GM21576 (cell line): ENCODE data around the gene S100A7.
"Not testable (repeated sequence)": the region's sequence is repeated elsewhere in the genome, so short reads cannot be mapped to it uniquely, and the experiment has no call there.

Experiments
- ATAC-seq: cut with Tn5 transposase; IDR thresholded peaks from one replicate; pipeline ENCODE4 v1.9.1; 2021; ENCODE audit warnings: mild to moderate bottlenecking, moderate library complexity; ENCODE audit not compliant: unreplicated experiment

Gene S100A7

GRCh38 chr1:153478047-153478691 is 17.7 kb upstream of the S100A7 start:
- no peak for ATAC-seq

- no peak for ATAC-seq
These were observed 16.1 kb upstream of the S100A7 start for GRCh38 chr1:153476491-153477093.

- no peak for ATAC-seq
These were observed 14.8 kb upstream of the S100A7 start for GRCh38 chr1:153475282-153475681.

GRCh38 chr1:153474347-153474746 is 13.9 kb upstream of the S100A7 start:
- no peak for ATAC-seq

GRCh38 chr1:153470707-153471106 is 10.3 kb upstream of the S100A7 start:
- no peak for ATAC-seq

GRCh38 chr1:153466908-153467307 is 6.5 kb upstream of the S100A7 start:
- ATAC-seq, result no peak

DNA sequence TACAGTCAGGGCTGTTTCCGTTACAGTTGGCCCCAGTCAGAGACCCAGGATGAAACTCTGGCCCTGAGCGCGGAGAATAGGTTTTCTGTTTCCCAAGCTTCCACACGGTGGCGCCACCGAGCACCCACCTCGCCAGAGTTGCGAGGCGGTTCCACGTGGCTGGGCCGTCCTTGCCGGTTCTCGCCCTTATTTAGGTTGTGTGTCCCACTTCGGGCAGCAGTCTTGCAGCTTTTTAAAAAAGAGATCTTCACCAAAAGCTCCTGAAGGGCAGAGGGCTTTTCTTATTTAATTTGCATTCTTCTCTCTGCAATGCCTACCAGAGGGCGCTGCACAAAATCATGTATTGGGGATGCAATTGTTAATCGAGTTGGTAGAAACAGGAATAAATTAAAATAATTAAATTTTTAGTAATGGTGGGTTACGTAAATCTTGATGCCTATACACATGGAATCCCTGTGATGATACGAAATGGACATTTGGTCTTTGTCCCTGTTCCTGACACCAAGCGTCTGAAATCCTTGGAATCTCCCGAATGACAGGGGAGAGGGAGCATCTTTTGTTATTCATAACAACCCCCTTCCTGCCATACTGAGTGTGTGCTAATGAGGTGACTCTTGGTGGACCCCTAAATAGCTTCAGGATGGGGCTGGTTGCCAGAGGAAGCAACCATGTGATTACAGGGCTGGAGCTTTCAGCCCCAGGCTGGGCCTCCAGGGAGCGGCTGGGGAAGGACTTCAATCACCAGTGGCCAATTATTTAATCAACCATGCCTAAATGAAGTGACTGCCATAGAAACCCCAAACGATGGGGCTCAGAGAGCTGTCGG is 5.6 kb upstream of the S100A7 start:
- no peak for ATAC-seq

DNA sequence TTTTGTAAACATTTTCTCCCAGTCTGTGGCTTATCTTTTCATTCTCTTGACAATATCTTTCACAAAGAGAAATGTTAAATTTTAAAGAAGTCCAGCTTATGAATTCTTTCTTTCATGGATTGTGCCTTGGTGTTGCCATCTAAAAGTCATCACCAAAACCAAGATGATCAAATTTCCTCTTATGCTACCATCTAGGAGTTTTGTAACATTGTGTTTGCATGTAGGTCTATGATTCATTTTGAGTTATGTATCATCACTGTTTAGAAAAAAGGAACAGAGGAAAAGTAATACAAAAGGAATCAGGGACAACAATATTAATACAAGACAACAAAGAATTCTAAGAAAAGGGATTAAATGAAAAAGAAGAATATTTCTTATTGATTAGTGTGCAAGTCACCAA is 2.3 kb upstream of the S100A7 start:
- not testable (repeated sequence) for ATAC-seq

DNA sequence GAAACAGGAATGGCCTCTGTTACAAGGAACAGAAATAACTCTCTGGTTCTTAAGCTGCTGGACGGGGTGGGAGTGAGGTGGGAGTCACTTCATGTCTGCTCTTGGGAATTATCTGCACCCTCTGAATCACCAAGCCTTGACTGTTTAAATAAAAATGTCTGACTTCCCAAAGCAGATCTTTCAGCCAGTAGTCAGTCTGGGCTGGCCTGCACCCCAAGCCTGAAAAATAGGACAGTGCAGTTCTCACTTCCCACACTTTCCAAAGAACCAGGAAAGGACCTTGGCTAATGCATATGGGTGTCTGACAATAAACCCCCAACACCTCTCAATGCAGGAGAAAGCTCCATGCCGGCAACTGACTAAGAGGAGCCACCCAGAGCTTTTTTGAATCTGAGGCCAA is 796 bp downstream of the S100A7 start:
- no peak for ATAC-seq

GRCh38 chr1:153456396-153456795 is 4.1 kb downstream of the S100A7 start:
- ATAC-seq, result no peak

DNA sequence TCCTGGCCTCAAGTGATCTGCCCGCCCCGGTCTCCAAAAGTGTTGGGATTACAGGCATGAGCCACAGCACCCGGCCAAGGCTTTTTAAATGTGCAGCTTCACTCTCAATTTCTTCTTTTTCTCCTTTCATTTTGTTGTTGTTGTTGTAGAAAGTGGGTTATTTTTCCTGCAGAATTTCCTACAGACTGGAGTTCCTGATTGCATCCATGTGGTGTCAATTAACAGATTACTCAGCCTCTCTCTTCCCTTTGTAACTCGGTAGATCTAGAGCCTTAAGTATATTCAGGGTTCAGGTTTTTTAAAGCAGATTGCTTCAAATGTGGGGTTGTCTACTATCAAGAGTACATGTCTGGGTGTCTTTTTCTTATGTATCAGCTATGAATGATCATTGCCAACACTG is 11.6 kb downstream of the S100A7 start:
- not testable (repeated sequence) for ATAC-seq

- ATAC-seq, result no peak
These were observed 12.8 kb downstream of the S100A7 start for GRCh38 chr1:153447498-153448170.

GRCh38 chr1:153444078-153444477 is 16.4 kb downstream of the S100A7 start:
- ATAC-seq, result no peak

- ATAC-seq, result no peak
These were observed 17.0 kb downstream of the S100A7 start for GRCh38 chr1:153443486-153443885.

DNA sequence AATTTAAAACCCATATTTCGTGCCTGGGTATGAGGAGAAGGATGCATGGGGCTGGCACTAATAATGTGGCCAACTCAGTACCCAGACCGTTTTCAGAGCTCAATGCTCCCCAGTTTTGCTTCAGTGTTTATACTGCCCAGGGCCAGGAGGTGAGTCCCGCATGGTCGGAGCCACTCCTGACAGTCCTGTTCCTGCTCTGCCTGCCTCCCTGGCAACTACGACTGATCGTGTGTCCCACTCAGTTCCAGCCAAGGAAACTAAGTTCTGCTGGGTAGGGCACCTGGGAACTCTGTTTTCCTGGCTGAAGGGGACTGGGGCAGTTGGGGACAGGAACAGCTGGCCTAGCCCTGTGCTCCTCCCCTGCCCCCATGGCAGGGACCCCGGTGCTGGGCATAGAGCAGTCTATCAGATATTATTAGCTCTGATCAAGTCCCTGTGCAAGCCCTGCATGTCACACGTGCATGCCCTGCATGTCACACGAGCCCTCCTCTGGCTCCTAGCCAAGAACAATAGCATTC is 19.2 kb downstream of the S100A7 start:
- ATAC-seq, result no peak

GRCh38 chr1:153439273-153439672 is 21.2 kb downstream of the S100A7 start:
- ATAC-seq, result no peak

DNA sequence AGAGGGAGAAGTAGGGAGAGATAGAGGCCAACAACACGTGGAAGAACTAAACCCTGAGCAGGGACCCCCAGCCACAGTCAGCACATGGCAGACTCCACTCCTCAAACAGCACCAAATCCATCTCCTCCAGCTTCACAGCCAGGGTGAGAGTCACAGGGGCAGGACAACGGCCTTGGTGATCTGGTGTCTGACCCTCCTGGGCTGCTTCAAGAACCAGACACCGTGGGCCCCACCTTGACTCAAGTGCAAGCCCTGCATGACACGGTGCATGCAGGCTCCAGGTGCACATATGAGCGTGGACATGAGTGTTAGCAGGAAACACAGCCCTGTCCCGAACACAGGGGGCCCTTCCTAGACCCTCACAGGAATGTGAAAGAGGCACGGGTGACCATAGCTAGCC is 21.9 kb downstream of the S100A7 start:
- no peak for ATAC-seq

DNA sequence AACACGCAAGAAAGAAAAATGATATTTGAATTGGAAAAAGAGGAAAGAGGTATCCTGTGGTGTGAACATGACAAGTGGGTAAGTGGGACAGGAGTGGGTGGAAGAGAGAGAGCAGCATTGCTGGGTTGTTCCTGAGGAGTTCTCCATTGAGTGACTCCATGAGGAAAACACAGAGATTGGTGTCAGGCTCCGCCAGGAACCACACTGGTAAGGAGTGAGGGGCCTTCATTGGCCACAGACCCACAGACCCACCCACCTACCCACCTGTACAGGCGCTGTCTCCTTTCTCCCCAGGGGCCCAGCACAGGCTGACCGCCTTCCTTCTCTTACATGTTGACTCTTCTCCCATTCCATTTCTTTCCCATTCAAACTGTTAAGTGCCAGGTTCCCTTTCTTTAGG is 23.2 kb downstream of the S100A7 start:
- ATAC-seq, result no peak

DNA sequence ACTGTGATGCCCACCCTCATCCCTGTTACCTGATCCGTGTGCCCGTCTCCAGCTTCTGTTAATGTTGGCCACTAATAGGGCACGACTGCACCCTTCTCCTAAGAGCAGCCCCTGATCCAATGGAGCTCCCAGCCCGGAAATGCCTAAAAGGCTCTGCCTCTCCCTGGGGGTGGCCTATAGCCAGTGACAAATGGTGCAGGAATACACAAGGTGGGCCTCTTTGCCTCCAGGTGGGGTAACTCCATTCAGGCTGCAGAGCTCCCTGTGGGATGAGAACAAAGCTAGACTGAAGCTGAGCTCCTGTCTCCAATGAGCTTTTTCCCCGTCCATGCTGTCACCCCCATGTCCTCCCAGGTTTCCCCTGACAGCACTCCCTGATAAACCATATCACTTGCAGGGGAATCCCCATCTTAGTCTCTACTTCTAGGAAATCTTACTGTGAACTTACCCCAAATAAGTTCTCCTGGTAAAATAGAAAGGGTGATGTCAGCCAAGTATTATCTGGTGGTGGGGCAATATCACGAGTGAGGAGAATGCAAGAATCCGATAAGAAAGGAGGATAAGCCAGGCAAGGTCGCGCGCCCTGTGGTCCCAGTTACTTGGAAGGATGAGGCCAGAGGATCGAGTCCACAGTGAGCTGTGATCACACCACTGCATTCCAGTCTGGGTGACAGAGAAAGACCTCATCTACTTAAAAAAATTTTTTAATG is 25.6 kb downstream of the S100A7 start:
- ATAC-seq, result no peak

GRCh38 chr1:153432874-153433681 is 27.4 kb downstream of the S100A7 start:
- ATAC-seq, result no peak
